ENCODE measurements around the gene GATAD2A. TPM values are rescaled to one million over a fixed set of nuclear protein-coding genes. Genes with fewer than 3 reads are reported as not detected.

GATAD2A gene
- total and polyA plus RNA-seq, 7 donors, result 18.5 to 65.9 (median 43.4) TPM

DNA sequence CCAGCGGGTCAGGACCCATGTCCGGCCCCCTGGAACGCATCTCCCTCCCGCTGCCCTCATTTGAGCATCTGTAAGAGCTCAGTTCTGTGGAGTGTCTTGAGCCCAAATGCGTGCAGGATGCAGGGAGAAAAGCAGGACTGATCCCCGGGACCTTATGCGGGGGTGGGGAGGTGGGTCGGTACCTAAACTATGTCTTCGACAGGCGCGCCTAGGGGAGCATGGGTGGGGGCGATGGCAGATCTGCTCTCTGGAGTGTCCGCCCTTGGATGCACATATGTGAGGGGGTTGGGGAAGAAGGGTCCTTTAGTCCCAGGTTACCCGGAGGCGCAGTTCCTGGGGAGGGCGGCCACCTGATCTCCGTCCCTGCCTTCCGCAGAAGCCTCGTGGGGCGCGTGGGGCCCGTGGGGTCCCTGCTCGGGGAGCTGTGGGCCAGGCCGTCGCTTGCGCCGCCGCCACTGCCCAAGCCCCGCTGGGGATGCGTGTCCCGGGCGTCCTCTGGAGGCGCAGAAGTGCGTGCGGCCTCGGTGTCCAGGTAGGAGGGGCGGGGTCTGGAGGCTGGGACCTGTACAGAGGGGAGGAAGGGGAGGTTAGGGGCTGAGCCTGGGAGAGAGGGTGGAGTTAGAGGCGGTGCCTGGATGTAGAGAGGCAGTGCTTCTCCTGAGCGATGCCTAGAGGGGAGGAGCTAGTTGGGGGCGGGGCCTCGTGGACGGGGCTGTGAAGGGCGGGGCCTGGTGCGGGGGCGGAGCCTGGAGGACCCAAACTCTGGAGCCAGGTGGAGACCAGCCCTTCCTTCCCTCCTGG lies 135.4 kb downstream of the GATAD2A start:
- H3K36me3 ChIP-seq (ENCODE audit: insufficient read depth in 1 of 2, low read depth in 1 of 2), result no peaks in the 10 kb centered on the region
- peaks cover 12% of the 10 kb centered on the region for H3K4me1 ChIP-seq
- peak overlapping the region; percentile 28 for H3K4me3 ChIP-seq
- TF ChIP-seq, protein P1, sequence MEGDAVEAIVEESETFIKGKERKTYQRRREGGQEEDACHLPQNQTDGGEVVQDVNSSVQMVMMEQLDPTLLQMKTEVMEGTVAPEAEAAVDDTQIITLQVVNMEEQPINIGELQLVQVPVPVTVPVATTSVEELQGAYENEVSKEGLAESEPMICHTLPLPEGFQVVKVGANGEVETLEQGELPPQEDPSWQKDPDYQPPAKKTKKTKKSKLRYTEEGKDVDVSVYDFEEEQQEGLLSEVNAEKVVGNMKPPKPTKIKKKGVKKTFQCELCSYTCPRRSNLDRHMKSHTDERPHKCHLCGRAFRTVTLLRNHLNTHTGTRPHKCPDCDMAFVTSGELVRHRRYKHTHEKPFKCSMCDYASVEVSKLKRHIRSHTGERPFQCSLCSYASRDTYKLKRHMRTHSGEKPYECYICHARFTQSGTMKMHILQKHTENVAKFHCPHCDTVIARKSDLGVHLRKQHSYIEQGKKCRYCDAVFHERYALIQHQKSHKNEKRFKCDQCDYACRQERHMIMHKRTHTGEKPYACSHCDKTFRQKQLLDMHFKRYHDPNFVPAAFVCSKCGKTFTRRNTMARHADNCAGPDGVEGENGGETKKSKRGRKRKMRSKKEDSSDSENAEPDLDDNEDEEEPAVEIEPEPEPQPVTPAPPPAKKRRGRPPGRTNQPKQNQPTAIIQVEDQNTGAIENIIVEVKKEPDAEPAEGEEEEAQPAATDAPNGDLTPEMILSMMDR (IDR thresholded peaks at IDR 0.05), result no peak
- ATAC-seq (peak in 3 of 4 donors; percentile 34 to 47 (median 38)), DNase-seq (peak in 1 of 2 donors; percentile 48)
- H3K9me3 ChIP-seq, result no peaks in the 10 kb centered on the region
- peaks cover 0 to 69% (median 44%) of the 10 kb centered on the region in 3 donors for H3K27me3 ChIP-seq (ENCODE audit: insufficient read depth in 3 of 3, low read length in 2 of 3)
- H3K27ac ChIP-seq, result no peak overlapping the region
- intact Hi-C loops (cut with DNase I), result no loop called here
- WGBS, 3 donors, result 3 to 4% (median 3%) methylated on average over 35 to 45 of the region's 45 CpGs

DNA sequence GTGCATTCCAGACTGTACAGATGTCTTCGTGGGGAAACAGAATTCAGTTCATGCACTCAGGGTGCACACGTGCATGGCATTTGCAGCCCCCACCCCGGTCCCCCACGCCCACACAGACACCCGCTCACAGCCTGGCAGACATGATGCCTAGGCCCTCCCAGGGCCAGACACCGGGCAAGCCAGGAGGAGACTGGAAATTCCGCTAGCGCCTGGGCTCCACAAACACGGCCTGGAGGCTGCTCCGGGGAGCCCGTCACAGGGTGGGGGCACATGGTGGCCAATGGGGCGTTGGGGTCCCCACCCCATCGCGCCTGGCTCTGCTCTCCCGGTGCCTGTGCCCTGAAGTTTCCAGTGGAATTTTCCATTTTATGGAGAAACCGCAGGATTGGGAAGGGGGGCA lies 136.1 kb downstream of the GATAD2A start:
- Histone ChIP-seq H3K9me3 (no peaks in the 10 kb centered on the region), H3K27me3 (ENCODE audit: insufficient read depth in 3 of 3, low read length in 2 of 3) (peaks cover 0 to 76% (median 44%) of the 10 kb centered on the region in 3 donors), H3K36me3 (ENCODE audit: insufficient read depth in 1 of 2, low read depth in 1 of 2) (no peaks in the 10 kb centered on the region), H3K4me3 (no peak overlapping the region), H3K27ac (no peak overlapping the region), H3K4me1 (peaks cover 12% of the 10 kb centered on the region)
- ATAC-seq, result no peak
- DNase-seq, result no peak
- intact Hi-C loops (cut with DNase I), result no loop called here
- 62 to 78% (median 68%) methylated on average over 16 of the region's 16 CpGs for WGBS, 3 donors
- TF ChIP-seq, protein P1 (IDR thresholded peaks at IDR 0.05), result no peak

- no peaks in the 10 kb centered on the region for H3K9me3 ChIP-seq
- H3K36me3 ChIP-seq (ENCODE audit: insufficient read depth in 1 of 2, low read depth in 1 of 2), result no peaks in the 10 kb centered on the region
- H3K4me3 ChIP-seq, result no peak overlapping the region
- 84 to 90% (median 85%) methylated on average over 12 of the region's 12 CpGs for WGBS, 3 donors
- H3K27ac ChIP-seq, result no peak overlapping the region
- intact Hi-C loops (cut with DNase I), result no loop called here
- H3K4me1 ChIP-seq, result peaks cover 12% of the 10 kb centered on the region
- TF ChIP-seq, protein P1 (IDR thresholded peaks at IDR 0.05), result no peak
- peaks cover 0 to 78% (median 40%) of the 10 kb centered on the region in 3 donors for H3K27me3 ChIP-seq (ENCODE audit: insufficient read depth in 3 of 3, low read length in 2 of 3)
- DNase-seq (no peak), ATAC-seq (no peak)
These were observed 137.0 kb downstream of the GATAD2A start for GRCh38 chr19:19542507-19542906.

- Histone ChIP-seq H3K4me3 (no peak overlapping the region), H3K27me3 (ENCODE audit: insufficient read depth in 3 of 3, low read length in 2 of 3) (peaks cover 0 to 74% (median 35%) of the 10 kb centered on the region in 3 donors), H3K27ac (no peak overlapping the region), H3K9me3 (no peaks in the 10 kb centered on the region), H3K36me3 (ENCODE audit: insufficient read depth in 1 of 2, low read depth in 1 of 2) (no peaks in the 10 kb centered on the region), H3K4me1 (peaks cover 11% of the 10 kb centered on the region)
- TF ChIP-seq, protein P1 (IDR thresholded peaks at IDR 0.05), result no peak
- ATAC-seq, result no peak
- intact Hi-C loops (cut with DNase I), result no loop called here
- 92 to 97% (median 95%) methylated on average over 12 to 13 of the region's 13 CpGs for WGBS, 3 donors
- no peak for DNase-seq
These were observed 137.6 kb downstream of the GATAD2A start for GRCh38 chr19:19543101-19543500.

Data from psoas muscle (tissue), 8 donors.